GM18867 (cell line): ENCODE results near the gene HGS.

Experiments
- ATAC-seq: cut with Tn5 transposase; IDR thresholded peaks from one replicate; pipeline ENCODE4 v1.9.1; 2021; ENCODE audit warnings: mild to moderate bottlenecking, moderate library complexity; ENCODE audit not compliant: unreplicated experiment

The HGS gene

GRCh38 chr17:81703747-81704654, 20.2 kb downstream of the HGS start:
- no peak for ATAC-seq

GRCh38 chr17:81705518-81706231, 21.9 kb downstream of the HGS start:
- no peak for ATAC-seq

GRCh38 chr17:81706232-81706611, 22.4 kb downstream of the HGS start:
- ATAC-seq, result no peak

- no peak for ATAC-seq
These were observed 23.2 kb downstream of the HGS start for GRCh38 chr17:81706757-81707624.

GRCh38 chr17:81707725-81708646, 24.2 kb downstream of the HGS start:
- ATAC-seq, result no peak

- ATAC-seq, result no peak
These were observed 25.0 kb downstream of the HGS start for GRCh38 chr17:81708739-81709185.

GRCh38 chr17:81710514-81711308, 26.9 kb downstream of the HGS start:
- ATAC-seq, result no peak

- ATAC-seq, result peak; percentile 60
These were observed 28.1 kb downstream of the HGS start, which contains the start of gene SLC25A10 for GRCh38 chr17:81711814-81712467. Gene SLC25A10 (plus strand): TSS chr17:81712284. CDS start chr17:81712427, 143 bp downstream.

GRCh38 chr17:81712468-81713003, 28.7 kb downstream of the HGS start:
- no peak for ATAC-seq

- ATAC-seq, result no peak
These were observed 29.3 kb downstream of the HGS start for GRCh38 chr17:81713004-81713555.

GRCh38 chr17:81713556-81714411, 30.0 kb downstream of the HGS start:
- ATAC-seq, result no peak

- no peak for ATAC-seq
These were observed 30.7 kb downstream of the HGS start for GRCh38 chr17:81714412-81715106.

- ATAC-seq, result no peak
These were observed 31.5 kb downstream of the HGS start for GRCh38 chr17:81715107-81715871.

GRCh38 chr17:81715872-81716673, 32.3 kb downstream of the HGS start:
- no peak for ATAC-seq

GRCh38 chr17:81716674-81716996, 32.8 kb downstream of the HGS start:
- ATAC-seq, result no peak
